Uterus (tissue), 4 donors: Measurements from ENCODE around the gene ZCCHC2. TPM values are rescaled to one million over a fixed set of nuclear protein-coding genes. Genes with fewer than 3 reads are reported as not detected.
A peak's percentile ranks its signal among the peaks of the same experiment; 100 is the strongest.

ENCODE experiments used
- DNase-seq, 2 donors: peaks; one replicate each; pipeline ENCODE4 v3.0.0-alpha.2; 2019 to 2020
- H3K27ac ChIP-seq, 2 donors: fragments of 200-600 bp; sonication (generic); 1 replicate in 1 of 2; 2 replicates in 1 of 2; pipeline ENCODE4 v1.5.1; 2016 to 2018
- H3K27me3 ChIP-seq, 2 donors: fragments of 200-600 bp; sonication (generic); one replicate each; pipeline ENCODE4 v1.5.1; 2018 to 2019; ENCODE audit warnings: control low read depth in 1 of 2
- H3K36me3 ChIP-seq, 2 donors: fragments of 200-600 bp; sonication (generic); one replicate each; pipeline ENCODE4 v1.5.1; 2019; ENCODE audit warnings: control low read depth in 1 of 2
- H3K4me1 ChIP-seq, 2 donors: fragments of 200-600 bp; sonication (generic); one replicate each; pipeline ENCODE4 v1.5.1; 2018 to 2019; ENCODE audit warnings: control low read depth in 1 of 2
- H3K4me3 ChIP-seq, 2 donors: fragments of 200-600 bp; sonication (generic); 1 replicate in 1 of 2; 2 replicates in 1 of 2; pipeline ENCODE4 v1.5.1; 2018 to 2019; ENCODE audit warnings: mild to moderate bottlenecking in 1 of 2
- H3K9me3 ChIP-seq, 2 donors: fragments of 200-600 bp; sonication (generic); one replicate each; pipeline ENCODE4 v1.5.1; 2019; ENCODE audit warnings: control low read depth in 1 of 2
- CTCF ChIP-seq, 4 experiments: fragments of 200-600 bp in 2 of 4; fragments of 450-650 bp in 2 of 4; sonication (generic) in 2 of 4; IDR thresholded peaks; one replicate each; pipeline ENCODE4 v1.5.1; 2016 to 2019; ENCODE audit warnings: antibody characterized with exemption in 4 of 4, mild to moderate bottlenecking in 2 of 4, moderate library complexity in 1 of 4
- POLR2A ChIP-seq, 2 donors: fragments of 450-650 bp; IDR thresholded peaks; one replicate each; pipeline ENCODE4 v1.6.1; 2016; ENCODE audit warnings: antibody characterized with exemption in 2 of 2, mild to moderate bottlenecking in 1 of 2, moderate library complexity in 1 of 2
- intact Hi-C: fragments of 100-400 bp; cut with DNase I; formaldehyde crosslinking; loops from one replicate; pipeline ENCODE4 v1.15.1; 2023; ENCODE audit warnings: low total_unique reads
- total RNA-seq, 4 donors: library from RNA; depleted of rRNA in 3 of 4; stranded (reverse); fragments of >200 nt in 3 of 4; gene quantifications; one replicate each; pipeline versions ENCODE4 v1.1.0 to v1.2.4, GENCODE V29; 2014 to 2023
- donor health status: DM: yes; HTN: yes; CAD: no.

Gene ZCCHC2
- total RNA-seq, 4 donors from 2014 or later, result 7.4 to 44.8 (median 15.5) TPM

- H3K36me3 ChIP-seq, result no peaks in the 10 kb centered on the region
- H3K27me3 ChIP-seq, result no peaks in the 10 kb centered on the region
- peak overlapping the region; percentile 96 to 98 for H3K27ac ChIP-seq
- H3K4me1 ChIP-seq, result peaks cover 0 to 5% of the 10 kb centered on the region in 2 donors
- DNase-seq, result peak; percentile 81 to 86
- no peak for TF ChIP-seq CTCF (IDR thresholded peaks at IDR 0.05)
- TF ChIP-seq POLR2A (IDR thresholded peaks at IDR 0.05), result peak; percentile 74 to 91
- intact Hi-C loops, result no loop called here
- no peaks in the 10 kb centered on the region for H3K9me3 ChIP-seq
- peak overlapping the region; percentile 83 to 98 for H3K4me3 ChIP-seq
Observed at GRCh38 chr18:62526098-62527025, 3.5 kb downstream of the ZCCHC2 start.

- Histone ChIP-seq H3K27ac (peak overlapping the region in 1 of 2 donors; percentile 16), H3K4me1 (peaks cover 0 to 5% of the 10 kb centered on the region in 2 donors), H3K36me3 (no peaks in the 10 kb centered on the region), H3K9me3 (no peaks in the 10 kb centered on the region), H3K27me3 (no peaks in the 10 kb centered on the region), H3K4me3 (no peak overlapping the region)
- no peak for DNase-seq
- intact Hi-C loops, result no loop called here
- TF ChIP-seq CTCF (IDR thresholded peaks at IDR 0.05) (no peak), POLR2A (IDR thresholded peaks at IDR 0.05) (no peak)
Observed at GRCh38 chr18:62529597-62529996, 6.8 kb downstream of the ZCCHC2 start.

- peak overlapping the region in 1 of 2 donors; percentile 44 for H3K27ac ChIP-seq
- no peaks in the 10 kb centered on the region for H3K9me3 ChIP-seq
- H3K4me1 ChIP-seq, result no peaks in the 10 kb centered on the region
- intact Hi-C loops, result no loop called here
- DNase-seq, result no peak
- no peak for TF ChIP-seq CTCF (IDR thresholded peaks at IDR 0.05)
- TF ChIP-seq POLR2A (IDR thresholded peaks at IDR 0.05), result no peak
- H3K27me3 ChIP-seq, result no peaks in the 10 kb centered on the region
- H3K4me3 ChIP-seq, result no peak overlapping the region
- no peaks in the 10 kb centered on the region for H3K36me3 ChIP-seq
Observed at GRCh38 chr18:62531078-62531477, 8.3 kb downstream of the ZCCHC2 start.

GRCh38 chr18:62531931-62532330 lies 9.1 kb downstream of the ZCCHC2 start:
- Histone ChIP-seq H3K36me3 (no peaks in the 10 kb centered on the region), H3K9me3 (no peaks in the 10 kb centered on the region), H3K4me3 (no peak overlapping the region), H3K27me3 (no peaks in the 10 kb centered on the region), H3K4me1 (no peaks in the 10 kb centered on the region), H3K27ac (no peak overlapping the region)
- TF ChIP-seq POLR2A (IDR thresholded peaks at IDR 0.05) (no peak), CTCF (IDR thresholded peaks at IDR 0.05) (no peak)
- DNase-seq, result no peak
- intact Hi-C loops, result no loop called here

GRCh38 chr18:62536005-62536404 lies 13.2 kb downstream of the ZCCHC2 start:
- Histone ChIP-seq H3K9me3 (no peaks in the 10 kb centered on the region), H3K36me3 (no peaks in the 10 kb centered on the region), H3K27ac (no peak overlapping the region), H3K4me3 (no peak overlapping the region), H3K4me1 (no peaks in the 10 kb centered on the region), H3K27me3 (no peaks in the 10 kb centered on the region)
- no peak for TF ChIP-seq POLR2A (IDR thresholded peaks at IDR 0.05)
- TF ChIP-seq CTCF (IDR thresholded peaks at IDR 0.05), result no peak
- no peak for DNase-seq
- intact Hi-C loops, result no loop called here
